Measurements from ENCODE around the gene TDRD15.
"Not testable (repeated sequence)": the region's sequence is repeated elsewhere in the genome, so short reads cannot be mapped to it uniquely, and the experiment has no call there.

Gene TDRD15

GRCh38 chr2:21123473-21124393 lies at the start of gene TDRD15:
TSS of gene TDRD15 (plus strand) at chr2:21123968. CDS start at chr2:21137468, 13,500 bp downstream.
- FAIRE-seq: no peak

GRCh38 chr2:21078296-21078695 lies 45.5 kb upstream of the TDRD15 start:
- no peak for FAIRE-seq

GRCh38 chr2:21083482-21083881 lies 40.3 kb upstream of the TDRD15 start:
- FAIRE-seq: no peak

DNA sequence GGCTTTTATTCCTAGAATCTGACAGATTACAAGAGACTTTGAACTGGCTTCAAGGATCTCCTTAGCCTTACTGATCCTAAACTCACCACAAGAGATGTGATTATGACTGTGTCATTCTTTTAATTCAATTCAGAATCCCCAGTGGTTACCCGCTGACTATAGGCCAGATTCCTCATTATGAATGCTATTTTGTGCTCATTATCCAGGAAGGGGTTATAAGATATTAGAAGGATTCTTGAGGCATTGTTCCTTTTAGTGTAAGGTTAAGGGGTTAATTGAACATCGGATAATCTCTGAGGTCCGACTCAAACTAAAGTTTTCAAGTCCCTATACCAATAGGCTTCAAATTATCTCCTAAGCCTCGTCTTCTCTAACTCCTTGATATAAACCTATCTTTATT lies 39.4 kb upstream of the TDRD15 start:
- FAIRE-seq: no peak

DNA sequence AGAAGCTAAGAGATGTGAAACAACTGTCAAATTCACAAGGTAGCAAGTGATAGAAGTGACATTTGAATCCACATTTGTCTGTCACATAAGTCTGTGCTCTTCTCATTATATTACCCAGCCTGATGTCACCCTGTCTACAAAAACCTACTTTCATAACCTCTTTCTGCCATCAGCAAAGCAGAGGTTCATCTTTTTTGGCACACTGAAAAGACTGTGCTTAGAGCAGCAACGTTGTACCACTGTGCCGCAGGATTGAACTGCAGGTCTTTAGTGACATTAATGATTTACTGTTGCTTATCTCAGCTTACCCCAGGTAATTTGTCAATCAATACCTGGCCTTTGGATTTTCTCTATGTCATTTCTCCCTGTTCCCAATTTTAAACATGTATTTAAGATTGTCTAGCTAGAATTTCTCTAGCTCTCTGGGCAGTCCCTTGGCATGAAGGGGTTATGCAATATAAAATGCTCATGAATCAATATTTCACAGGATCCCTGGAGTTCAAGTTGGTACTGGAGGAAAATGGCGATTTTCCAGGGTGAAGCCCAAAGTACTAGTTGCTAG lies 31.4 kb upstream of the TDRD15 start:
- FAIRE-seq: no peak

DNA sequence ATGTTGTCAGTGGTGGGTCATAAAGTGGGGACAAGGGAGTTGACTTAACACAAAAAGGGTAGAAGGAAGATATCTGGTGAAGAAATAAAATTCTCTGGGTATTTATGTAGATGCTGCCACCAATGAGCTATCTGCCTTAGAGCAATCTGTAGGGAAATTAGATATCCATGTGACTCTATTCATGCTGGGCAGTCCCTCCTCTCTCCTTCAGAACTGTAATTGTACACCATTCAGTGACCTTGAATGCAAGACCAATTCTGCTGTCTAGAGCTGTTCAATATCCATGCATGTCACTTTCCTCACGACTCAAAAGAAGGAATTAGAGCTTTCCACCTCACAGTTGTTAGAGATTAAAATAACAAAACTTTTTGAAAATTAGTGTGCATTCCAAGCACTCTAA lies 28.6 kb upstream of the TDRD15 start:
- FAIRE-seq: no peak

DNA sequence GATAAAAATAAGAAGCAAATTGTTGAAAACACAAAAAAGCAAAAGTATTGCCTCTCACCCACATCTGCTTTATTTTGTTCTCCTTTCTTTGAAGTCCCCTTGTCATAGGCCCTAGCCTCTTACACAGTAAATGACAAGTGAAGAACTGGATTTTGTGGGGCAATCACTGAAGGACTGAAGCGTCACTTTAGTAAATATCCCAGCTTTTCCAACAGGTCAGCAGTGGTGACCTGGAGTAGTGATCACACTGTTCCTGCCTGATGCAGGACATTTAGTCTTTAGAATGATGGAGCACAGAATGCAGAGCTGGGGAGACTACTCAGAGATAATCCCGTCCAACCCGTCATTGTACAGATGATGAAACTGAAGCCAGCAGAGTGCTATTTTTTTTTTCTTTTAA lies 28.1 kb upstream of the TDRD15 start:
- FAIRE-seq: no peak

- FAIRE-seq: no peak
Measured at GRCh38 chr2:21096458-21096857, 27.3 kb upstream of the TDRD15 start.

- no peak for FAIRE-seq
Measured at GRCh38 chr2:21097331-21097730, 26.4 kb upstream of the TDRD15 start.

DNA sequence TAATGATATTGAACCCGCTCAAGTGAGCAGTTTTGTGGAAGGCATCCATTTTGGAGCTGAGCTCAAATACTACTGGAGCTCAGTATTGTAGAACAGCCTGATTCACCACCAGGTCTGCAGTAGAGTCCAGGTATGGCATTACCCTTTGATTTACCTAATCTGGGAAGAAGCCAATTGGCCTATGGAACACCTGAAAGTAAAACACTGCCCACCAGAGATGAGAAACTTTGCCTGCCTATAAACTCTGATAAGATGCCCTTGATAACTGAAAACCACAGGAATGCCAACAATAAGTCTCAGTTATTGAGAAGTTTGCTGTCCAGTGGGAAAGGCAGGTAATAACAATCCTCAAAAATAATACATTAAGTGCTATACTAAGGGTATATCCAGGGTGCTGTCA lies 25.5 kb upstream of the TDRD15 start:
- no peak for FAIRE-seq

GRCh38 chr2:21099281-21099907 lies 24.4 kb upstream of the TDRD15 start:
- no peak for FAIRE-seq

GRCh38 chr2:21101514-21102155 lies 22.1 kb upstream of the TDRD15 start:
- not testable (repeated sequence) for FAIRE-seq

DNA sequence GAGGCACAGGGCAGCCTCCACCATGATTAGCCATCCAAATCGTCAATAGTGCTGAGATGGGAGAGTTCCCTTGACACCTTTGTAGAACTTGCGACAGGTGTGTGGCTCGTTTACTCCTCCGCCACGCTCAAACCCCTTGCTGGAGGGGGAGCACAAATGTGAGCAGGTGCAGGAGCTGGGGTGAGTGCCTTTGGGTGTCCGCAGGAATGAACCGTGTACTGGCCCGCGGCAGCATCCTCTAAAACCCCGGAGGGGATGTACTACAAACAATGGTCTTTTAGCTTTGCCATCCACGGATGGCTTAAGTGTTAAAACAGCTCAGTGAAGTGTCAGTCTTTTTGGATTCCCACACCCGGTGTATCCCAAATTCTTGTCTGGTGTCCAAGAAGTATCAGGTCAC lies 21.4 kb upstream of the TDRD15 start:
- no peak for FAIRE-seq

DNA sequence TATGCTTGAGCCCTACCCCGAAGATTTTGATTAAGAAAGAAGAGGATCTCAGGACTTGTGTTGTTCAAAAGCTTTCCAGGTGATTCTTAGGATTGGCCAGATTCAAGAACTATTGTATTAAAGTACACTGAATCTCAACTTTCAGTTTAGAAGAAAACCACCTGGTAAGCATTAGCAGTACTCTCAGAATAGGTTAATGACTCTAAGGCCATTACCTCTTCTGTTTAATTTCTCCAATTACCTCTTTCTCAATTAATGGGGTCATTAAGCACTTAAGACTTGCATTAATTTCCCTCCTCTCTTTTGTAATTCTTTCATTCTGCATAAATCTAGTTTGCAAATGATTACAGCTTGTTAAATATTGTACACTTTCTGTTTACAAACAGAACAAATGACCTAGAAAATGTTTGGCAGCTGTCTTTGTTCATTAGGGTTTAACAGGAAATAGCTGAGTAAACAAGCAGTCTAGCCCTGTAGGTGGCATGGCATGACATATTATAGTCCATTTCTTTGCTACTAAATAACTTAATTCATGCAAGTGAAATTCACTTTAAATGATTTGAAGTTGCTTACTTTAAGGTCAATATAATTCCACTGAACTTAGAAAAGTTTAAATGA lies 20.4 kb upstream of the TDRD15 start:
- FAIRE-seq: peak; percentile 94

DNA sequence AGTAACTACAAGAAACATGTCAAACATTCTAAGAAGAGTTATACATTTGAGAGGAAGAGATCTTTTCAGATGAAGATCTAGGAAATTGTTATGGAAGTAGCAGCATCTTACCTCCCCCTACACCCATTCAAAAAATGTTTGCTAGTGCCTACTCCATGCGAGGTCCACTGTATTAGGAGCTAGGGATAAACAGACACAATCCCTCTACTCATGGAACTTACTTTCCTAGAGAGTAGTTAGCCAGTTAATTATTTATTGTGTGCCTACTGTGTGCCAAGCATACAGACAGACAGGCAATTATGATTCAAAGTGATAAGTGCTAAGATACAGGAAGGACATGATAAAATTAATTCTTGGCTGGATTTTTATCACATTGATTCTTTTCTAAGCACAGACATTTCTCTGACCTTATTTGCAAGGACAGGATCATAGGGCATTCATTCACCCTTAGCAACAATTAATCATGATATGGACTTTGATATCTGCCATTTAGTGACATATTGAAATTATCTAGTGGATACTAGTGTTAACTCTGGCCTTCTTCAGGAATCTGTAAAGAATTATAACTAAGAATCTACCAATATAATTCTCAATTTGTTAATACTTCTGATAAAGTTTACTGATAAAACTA lies 19.6 kb upstream of the TDRD15 start:
- no peak for FAIRE-seq

GRCh38 chr2:21111012-21111411 lies 12.8 kb upstream of the TDRD15 start:
- FAIRE-seq: no peak

GRCh38 chr2:21117688-21118087 lies 6.1 kb upstream of the TDRD15 start:
- no peak for FAIRE-seq

GRCh38 chr2:21118302-21118920 lies 5.4 kb upstream of the TDRD15 start:
- FAIRE-seq: peak; percentile 95

GRCh38 chr2:21131861-21132260 lies 8.1 kb downstream of the TDRD15 start:
- FAIRE-seq: no peak

DNA sequence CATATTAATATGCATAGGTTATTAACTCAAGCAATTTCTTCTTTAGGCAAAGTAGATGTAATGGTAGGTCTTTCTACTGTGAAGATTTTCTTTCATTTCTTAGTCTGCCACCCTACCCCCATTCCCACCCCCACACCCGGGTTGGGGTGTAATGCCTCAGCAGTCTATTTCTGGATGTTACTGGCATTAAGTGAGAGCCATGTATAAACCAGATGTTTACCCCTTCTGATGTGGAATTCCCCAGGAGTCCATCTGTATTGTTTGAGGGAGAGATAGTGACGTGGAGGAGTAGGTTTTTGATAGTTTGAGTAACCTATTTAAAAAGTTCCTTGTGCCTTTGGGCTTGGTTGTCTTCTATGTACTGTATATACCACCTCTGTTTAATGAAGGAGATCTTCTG lies 11.8 kb downstream of the TDRD15 start:
- FAIRE-seq: no peak

DNA sequence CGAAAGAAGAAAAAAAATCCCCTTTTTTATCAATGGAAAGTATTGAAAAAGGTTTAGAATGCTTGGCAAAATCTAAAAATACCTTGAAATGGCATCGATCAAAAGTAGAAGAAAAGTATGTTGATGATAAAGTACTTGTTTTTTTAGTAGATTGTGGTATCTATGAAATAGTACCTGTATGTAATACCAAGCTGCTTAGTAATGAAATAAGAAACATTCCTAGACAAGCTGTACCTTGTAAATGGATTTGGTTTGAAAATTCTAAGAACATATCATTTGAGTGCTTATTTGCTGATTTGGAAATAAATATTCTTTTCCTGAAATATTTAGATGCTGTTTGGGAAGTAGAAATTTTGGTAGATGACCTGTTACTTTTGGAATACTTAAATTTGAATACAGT lies 18.4 kb downstream of the TDRD15 start:
- no peak for FAIRE-seq

DNA sequence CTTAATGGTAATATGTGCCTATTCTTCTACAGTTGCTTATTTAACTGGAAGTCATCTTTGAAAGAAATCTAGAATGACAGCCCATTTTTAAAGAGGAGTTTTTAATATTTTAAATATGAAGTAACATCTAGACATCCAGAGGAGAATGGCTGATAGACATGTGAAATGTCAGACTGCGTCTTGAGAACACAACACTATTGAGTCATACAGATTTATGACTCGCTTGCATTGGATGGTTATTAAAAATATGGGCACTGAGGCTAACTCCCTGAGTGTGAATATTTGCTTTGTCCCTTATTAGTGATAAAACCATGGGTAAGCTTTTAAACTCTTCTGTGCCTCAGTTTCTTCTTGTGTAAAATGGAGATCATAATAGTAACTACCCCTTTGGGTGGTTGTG lies 22.9 kb downstream of the TDRD15 start:
- FAIRE-seq: no peak

Measured in islet of Langerhans (tissue), 1 donor.